ENCODE measurements around the gene BLVRA.

GRCh38 chr7:43752411-43752810 is 6.1 kb upstream of the BLVRA start:
- TF ChIP-seq YY1 (IDR thresholded peaks at IDR 0.05; ENCODE audit: insufficient read depth, insufficient read length) (no peak), SUZ12 (IDR thresholded peaks at IDR 0.05; ENCODE audit: extremely low read depth, insufficient read depth, insufficient read length) (no peak)
